Hepatic stellate cell (primary cell): ENCODE results near the gene SCLY.
"Not testable (repeated sequence)": the region's sequence is repeated elsewhere in the genome, so short reads cannot be mapped to it uniquely, and the experiment has no call there.

ENCODE experiments used
- DNase-seq: peaks from one replicate; pipeline ENCODE4 v3.0.0; 2011; ENCODE audit warnings: low spot score

SCLY gene, protein sequence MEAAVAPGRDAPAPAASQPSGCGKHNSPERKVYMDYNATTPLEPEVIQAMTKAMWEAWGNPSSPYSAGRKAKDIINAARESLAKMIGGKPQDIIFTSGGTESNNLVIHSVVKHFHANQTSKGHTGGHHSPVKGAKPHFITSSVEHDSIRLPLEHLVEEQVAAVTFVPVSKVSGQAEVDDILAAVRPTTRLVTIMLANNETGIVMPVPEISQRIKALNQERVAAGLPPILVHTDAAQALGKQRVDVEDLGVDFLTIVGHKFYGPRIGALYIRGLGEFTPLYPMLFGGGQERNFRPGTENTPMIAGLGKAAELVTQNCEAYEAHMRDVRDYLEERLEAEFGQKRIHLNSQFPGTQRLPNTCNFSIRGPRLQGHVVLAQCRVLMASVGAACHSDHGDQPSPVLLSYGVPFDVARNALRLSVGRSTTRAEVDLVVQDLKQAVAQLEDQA

DNA sequence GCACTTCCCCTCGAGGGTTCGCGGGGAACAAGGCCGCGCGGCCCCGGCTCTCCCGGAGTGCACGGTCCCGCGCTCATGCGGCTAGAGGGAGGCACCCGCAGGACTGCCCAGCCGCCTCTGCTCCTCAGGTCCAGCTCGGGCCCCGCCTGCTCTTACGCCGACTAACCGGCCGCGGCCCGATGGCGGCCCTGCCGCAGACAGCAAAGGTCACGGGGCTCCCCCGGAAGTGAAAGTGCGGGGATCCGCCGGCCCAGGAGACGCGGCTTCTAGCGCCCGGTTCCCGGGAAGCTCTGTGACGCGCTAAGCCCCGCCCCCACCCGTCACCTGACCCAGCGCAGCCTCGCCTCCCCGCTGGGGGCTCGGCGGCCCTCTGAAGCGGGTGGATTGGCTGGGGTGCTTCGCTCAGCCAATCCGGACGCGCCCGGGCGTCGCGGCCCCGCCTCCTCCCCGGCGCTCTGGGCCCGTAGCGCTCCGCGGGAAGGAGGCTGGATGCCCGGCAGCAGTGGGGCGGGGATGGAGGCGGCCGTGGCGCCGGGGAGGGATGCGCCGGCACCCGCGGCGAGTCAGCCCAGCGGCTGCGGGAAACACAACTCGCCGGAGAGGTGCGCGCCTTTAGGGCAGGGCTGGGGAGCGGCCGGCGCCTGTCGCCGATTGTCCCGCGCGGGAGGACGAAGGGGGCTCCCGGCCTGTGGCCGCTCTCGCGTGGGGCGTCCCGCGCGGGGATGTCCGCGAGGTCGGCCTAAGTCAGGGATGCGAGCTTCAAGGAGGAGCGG is at the start of gene SCLY:
TSS of gene SCLY (plus strand) at position 460 of the 773 bp plus-strand sequence. CDS start at position 514, 54 bp downstream.
- peak; percentile 100 for DNase-seq

DNA sequence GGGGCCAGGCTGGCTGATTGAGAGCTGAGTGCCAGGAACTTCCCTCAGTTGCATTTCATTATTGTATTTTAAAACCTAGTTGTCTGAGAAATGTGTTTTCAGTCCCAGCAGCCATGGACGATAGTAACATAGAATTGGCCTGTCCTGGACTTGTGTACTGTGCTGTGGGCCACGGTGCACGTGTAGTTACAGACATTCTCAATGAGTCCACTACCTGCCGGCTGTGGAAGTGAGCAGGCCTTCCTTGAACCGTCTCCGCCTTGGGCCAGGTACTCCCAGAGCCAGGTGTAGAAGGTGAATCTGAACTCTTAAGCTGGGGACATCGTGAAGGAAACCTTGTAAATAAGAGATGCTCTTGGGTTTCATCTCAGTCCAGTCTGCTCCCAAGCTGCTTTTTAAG is 47.0 kb upstream of the SCLY start:
- DNase-seq, result no peak

DNA sequence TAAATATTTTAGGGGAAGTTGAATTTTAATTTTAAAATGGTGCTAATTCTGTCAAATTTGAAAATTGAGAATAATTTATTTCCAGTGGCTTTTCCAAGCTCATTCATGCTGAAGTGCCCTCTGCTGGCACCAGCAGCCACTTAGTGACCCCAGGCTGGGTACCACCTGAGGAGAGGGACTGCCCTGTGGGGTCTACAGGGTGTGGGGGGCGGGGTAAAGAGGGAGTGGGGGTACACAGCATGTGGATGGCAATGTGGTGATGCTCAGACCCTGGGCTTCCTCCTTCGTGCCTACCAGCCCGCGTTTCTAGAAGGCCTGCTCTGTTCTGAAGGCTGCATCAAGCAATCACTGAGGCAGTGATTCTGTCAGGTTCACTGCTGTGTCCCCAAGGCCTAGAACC is 45.1 kb upstream of the SCLY start:
- no peak for DNase-seq

DNA sequence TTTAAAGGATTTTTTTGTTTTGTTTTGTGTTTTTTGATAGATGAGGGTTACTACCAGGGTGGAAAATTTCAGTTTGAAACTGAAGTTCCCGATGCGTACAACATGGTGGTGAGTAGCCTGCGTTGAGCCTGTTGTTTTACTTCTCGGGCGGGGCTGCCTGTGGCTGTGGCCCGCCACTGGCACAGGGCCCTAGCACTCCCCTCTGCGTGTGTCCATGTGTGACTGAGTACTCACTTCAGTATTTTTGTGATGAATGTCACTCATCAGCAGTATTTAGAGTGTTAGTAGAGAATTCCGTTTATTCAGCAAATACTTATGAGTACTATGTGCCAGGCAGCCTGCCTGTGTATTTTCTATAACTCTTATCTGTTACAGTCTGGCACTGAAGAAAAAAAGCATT is 44.3 kb upstream of the SCLY start:
- no peak for DNase-seq

DNA sequence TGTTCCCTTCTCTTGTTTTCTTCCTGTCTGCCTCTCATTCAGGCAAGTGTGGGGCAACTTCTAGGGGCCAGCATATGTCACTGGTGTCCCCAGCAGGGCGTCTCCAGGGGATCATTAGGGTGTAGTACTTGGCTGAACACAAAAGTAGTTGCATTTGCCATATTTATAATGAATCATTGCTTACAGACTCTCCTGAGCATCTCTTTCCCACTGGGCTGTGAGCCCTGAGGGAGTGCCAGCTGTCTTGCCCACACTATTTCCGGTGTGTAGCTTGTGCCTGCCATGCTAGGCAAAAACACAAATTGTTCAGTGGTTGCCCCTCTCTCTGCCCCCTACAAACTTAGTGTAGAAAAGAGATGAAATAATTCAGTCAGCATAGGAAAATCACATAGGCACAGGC is 40.8 kb upstream of the SCLY start:
- no peak for DNase-seq

DNA sequence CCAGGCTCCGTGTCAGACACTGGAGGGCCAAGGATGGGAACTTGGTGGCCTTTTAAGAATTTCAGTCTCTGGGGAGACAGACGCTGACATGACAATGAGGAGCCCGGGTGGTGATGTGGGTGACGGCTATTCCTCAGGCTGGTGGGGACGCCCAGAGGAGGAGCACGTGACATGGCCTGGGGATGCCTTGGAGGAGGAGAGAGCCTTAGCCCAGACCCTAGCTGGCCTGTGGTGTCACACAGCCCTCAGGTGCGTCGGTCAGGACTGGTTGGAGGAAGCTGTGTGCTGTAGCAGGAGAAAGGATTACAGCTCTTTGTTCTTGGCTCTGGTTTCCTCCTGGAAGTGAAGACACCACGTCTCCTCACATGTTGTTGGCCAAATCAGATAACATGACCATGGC is 40.0 kb upstream of the SCLY start:
- DNase-seq, result no peak

DNA sequence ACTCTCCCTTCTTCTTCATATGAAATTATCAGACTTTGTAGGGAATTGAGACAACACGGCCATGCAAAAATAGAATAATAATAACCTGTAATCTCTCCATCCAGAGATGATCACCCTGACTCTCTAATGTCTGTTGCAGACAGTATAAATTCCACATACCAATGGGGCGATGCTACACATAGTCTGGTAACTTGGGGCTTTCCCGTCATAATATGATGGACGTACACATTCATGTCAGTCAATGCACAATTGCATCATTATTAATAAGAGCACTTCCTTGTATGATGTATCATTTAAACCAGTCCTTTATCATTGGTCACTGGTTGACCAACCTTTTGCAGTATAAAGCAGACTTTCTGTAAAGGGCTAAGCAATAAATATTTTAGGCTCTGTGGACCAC is 39.5 kb upstream of the SCLY start:
- no peak for DNase-seq

DNA sequence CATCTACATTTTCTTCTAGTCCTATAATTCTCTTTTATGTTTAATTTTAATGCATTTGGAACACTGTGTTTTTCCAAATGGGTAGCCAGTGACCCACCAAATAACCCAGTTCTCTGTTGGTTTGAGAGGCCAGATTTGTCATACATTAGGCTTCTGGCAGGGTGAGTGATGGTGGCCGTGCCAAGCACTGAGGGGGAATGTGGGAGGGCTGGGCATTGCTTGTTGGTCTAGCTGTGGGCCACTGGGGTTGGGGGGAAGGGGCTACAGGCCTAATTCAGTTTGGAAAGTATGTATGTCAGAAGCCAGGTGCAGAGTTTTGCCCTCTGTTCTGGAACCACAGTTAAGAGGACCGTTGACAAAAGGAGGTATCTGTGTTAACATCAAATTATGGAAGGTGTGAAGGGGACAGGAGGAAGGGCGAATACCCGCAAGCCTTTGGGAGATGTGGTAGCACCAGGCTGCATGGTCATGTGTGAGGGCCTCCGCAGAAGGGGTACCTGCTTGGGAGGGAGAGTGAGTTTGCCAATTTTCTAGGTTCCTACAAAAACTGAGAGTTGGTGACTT is 38.1 kb upstream of the SCLY start:
- DNase-seq, result no peak

DNA sequence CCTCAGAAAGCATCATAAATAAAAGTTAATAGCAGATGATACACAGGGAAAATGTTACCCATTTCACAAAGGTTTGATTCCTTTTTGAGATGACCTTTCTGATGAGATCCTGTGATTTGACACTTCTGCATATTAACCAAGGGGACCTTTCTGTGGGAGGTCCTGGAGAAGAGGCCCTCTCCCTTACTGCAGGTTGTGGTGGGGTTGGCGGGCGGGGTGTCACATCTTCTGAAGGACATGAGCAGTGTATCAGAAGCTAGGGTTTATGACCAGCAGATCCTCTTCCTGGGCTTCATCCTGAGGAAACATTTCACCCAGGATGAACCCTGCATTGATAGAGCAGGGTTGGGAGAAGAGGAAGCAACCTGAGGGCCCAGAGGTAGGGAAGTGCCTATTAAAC is 37.2 kb upstream of the SCLY start:
- no peak for DNase-seq

DNA sequence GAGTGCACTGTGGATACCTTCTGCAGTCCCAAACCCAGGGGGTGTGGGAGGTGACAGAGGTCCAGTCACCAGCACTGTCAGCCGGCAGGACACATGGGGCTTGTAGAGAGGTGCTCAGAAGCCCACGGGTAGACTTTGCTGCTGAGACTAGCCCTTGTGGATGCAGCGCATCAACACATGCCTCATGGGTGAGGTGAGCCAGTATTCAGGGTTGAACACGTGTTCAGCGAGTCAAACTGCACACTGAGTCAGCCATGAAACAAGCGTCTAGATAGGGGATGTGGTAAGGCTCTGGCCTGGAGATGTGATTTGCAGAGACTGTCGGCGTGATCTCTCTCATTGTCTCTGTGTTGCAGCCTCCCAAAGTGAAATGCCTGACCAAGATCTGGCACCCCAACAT is 35.8 kb upstream of the SCLY start:
- DNase-seq, result no peak

DNA sequence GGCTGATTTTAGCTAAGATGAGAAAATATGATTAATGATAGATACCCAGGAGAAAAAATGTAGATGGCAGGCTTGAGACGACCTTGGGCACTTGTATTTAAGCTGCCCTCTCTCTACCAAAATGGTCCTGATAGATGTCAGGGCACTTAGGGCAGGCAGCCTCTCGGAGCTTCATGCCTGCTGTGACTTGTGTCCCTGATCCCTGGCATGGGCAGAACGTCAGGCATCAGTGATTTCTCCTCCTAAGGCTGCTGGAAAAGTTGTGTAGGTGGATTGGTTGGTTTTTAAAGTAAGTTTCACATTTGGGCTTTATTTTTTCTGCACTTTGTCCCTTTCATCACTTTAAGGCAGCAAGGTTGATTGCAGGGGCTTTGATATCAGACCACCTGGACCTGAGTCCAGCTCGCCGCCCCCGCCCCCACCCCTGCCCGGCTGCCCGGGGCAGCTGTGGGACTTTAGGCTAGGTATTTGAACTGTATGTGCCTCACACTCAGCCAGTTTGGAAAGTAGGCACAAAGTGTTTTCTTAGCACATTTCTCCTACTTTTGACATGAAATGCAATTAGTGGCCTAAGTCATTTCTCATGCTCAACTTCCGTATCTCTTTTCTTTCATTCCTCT is 35.0 kb upstream of the SCLY start:
- DNase-seq, result no peak

DNA sequence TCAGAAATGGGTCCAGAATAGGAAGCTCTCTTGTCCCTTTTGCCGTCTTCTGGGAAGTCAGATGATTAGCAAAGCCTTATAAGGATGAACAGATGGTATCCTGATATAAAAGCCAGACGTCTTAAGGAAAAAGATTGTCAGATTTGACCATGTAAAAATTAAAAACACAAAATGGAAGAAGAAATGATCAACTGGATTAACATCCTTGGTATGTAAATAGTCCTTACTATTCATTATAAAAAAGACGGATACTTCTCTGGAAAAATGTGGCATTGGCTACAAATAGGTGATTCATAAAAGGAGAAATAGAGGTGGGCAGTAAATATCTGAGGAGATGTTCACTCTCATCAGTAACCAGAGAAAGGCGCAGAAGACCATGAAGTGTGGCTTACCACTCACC is 33.7 kb upstream of the SCLY start:
- peak; percentile 17 for DNase-seq

DNA sequence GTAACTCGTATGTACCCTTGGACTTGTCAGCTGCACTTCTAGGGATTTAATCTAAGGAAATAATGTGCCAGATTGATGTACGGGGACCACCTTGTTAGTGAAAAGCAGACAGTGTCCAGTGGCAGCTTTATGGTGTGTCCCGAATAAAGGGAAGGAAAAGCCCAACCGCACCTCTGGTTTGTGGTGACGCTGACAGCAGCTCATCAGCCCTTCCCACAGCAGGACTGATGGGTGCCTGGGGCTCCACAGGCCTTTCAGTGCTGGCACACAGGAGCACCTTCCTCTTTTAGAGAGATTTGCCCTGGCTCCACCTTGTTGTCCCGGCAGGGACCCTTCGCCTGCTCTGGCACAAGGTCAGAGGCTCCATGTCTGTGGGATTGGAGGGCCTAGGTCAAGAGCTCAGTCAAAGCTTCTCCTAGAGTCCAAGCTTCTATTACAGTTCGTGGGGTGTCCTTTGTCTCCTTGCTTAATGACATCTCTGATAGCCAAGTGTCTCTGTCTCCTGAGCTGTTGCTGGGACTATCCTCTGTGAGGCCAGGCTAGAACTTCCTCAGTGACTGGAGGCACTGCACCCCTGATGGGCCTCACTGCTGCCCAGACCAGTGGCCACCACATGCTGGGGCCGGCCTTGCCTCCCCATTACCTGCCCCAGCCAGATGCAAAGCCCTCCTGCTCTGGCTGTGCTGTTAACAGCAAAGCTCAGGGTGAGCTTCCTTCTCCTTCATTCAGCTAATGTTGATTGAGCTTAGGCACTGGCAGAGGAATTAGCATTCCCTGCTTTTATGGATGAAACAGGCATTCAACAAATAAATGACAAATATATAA is 33.0 kb upstream of the SCLY start:
- DNase-seq, result no peak

DNA sequence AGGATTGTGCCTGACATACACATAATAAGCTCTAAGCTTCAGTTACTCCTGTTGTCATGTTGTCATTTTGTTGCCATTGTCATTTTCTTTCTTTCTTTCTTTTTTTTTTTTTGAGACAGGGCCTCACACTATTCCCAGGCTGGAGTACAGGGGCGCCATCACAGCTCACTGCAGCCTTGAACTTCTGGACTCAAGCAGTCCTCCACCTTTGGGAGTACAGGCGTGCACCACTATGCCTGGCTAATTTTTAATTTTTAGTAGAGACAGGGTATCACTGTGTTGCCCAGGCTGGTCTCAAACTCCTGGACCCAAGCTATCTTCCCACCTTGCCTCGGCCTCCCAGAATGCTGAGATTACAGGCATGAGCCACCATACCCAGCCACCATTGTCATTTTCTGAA is 30.9 kb upstream of the SCLY start:
- no peak for DNase-seq

DNA sequence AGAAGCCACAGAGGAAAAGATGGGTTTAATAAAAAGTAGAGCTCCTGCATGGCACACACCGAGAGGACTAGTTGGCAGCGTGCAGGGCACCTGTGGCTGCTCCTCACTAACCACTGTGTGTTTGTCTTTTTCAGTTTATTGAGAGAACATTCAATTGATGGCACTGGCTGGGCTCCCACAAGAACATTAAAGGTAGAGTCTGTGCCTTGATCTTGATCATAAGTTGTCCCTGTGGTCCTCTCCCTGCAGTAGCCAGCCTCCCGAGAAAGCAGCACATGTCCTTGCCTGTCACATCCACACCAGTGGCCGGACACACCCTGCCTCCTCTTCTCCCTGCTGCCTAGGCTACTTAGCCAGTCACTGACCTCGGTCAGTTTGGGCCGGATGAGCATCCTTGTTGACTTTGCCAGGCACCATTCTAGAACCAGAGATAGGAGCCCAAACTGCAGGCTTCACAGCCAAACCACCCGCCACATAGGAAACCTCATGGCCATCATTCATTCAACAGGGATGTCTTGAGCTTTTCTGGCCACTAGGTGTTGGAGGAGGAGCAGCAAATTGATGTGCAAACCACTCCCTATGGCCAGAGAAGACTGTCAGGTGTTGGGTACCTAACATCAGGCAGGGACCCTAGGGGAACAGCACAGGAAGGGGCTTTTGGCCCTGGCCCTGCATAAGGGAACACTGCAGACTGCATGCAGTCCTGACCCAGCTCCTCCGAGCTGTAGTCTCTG is 30.2 kb upstream of the SCLY start:
- DNase-seq, result no peak

DNA sequence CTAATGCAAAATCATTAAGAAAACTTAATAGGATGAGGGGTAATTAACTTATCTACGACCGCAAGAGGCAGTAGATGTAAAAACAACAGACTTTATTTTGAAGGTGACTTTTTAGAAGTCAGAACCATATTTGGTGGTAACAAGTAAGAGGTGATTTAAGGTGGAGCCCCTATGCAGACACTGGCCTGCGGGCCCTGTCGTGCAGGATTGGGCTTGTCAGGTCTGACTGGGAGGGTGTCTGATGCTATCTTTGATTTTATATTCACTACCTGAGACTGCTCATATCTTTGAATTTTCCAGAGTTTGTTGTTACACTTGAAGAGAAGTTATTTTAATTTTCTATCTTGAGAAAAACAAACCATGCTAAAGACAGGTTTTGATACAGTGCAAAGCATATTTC is 29.1 kb upstream of the SCLY start:
- no peak for DNase-seq

DNA sequence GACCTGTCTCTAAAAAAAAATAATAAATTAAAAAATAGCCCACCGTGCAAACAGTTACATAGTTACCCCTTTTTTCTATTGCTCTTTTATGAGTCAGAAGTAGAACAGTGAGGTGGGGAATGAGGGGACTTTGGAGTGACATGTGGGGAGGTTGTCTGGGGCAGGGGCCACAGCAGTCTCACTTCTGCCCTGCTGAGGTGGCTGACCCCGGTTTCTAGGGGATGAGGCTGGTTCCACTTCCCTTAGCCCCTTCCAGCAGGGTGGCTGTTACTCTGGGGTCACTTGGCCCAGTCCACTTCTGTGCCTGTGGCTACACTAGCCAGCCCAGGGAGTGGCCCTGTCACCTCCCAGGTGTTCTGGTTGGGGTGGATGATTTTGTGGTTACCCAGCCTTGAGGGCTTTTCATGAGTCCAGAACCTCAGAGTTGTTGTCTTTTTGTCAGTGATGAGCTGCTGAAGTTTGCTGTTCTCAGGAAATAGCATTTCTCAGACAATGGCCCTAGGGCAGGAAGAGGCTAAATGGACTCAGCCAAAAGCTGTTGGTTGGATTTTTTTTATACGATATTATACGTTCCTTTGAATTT is 28.0 kb upstream of the SCLY start:
- no peak for DNase-seq

DNA sequence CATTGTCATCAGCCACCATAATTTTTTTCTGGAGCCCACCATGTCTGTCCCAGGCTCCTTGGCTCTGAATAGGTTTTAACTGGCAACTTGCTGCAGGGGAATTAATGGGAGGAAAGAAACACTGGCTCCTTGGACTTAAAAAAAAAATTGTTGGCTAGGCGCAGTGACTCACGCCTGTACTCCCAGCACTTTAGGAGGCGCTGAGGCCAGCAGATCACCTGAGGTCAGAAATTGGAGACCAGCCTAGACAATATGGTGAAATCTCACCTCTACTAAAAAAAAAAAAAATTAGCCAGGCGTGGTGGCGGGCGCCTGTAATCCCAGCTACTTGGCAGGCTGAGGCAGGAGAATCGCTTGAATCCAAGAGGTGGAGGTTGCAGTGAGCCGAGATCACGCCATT is 26.8 kb upstream of the SCLY start:
- not testable (repeated sequence) for DNase-seq

DNA sequence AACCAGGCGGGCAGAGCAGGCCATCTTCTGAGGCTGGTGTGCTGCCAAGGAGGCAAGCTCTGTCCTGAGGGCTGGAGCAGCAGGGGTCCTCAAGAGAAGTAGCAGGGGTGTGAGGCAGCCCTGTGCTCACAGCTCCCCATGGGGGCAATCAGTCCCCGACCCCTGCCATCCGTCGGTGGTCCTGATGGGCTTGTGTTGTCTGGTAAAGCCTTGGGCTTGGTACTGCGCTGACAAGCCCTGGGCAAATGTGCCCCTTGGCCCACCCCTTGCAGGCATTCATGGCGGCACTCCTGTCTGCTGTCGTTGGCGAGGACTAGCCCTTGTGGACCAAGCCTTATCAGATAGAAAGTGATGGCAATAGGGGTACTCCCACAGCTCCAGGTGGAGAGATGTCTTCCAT is 22.6 kb upstream of the SCLY start:
- DNase-seq, result no peak

DNA sequence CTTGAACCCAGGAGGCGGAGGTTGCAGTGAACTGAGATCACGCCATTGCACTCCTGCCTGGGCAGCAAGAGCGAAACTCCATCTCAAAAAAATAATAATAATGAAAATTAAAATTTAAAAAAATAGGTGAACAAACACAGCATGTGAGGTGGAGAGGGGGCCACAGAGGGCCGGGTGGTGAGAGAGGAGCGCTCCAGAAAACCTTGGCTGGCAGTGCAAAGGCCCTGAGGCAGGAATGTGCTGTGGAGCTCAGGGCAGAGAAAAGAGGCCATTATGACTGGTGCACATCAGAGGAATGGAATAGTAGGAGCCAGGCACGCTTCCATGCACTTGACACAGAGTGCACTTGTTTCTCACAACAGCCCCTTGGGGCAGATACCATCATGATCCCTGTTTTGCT is 21.6 kb upstream of the SCLY start:
- no peak for DNase-seq

DNA sequence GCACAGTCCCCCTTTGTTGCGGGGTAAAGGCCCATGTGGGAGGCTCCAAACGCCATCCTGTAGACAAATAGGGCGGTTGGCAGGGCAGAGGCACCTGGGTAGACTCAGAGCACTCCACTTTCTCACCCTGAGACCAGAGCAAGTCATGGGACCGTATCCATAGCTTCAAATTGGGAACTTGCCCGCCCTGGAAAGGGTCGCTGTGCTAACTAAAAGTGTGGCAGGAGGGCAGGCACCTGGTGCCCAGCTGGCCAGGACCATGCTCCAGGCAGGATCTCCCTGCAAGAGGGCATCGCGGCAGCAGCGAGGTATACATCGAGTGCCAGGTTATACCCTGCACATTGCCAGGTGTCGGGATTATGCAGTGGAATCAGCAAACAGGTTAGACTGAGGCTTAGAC is 20.8 kb upstream of the SCLY start:
- no peak for DNase-seq
